CD4-positive, alpha-beta T cell treated with Interleukin-2 at 100 ng/mL for 4 hours (primary cell): ENCODE data around the gene PRTN3.

Source experiments
- DNase-seq: peaks from one replicate; pipeline ENCODE4 v3.0.0-alpha.2; 2020; ENCODE audit warnings: low spot score

PRTN3 gene

GRCh38 chr19:803686-804418 is 36.9 kb upstream of the PRTN3 start:
- no peak for DNase-seq

GRCh38 chr19:804419-805165 is 36.2 kb upstream of the PRTN3 start:
- DNase-seq, result no peak

- DNase-seq, result no peak
Observed at GRCh38 chr19:805166-805551, 35.6 kb upstream of the PRTN3 start.

- DNase-seq, result no peak
Observed at GRCh38 chr19:805600-806550, 34.9 kb upstream of the PRTN3 start.

GRCh38 chr19:806815-807421 is 33.9 kb upstream of the PRTN3 start:
- DNase-seq, result no peak

- DNase-seq, result no peak
Observed at GRCh38 chr19:807627-808422, 33.0 kb upstream of the PRTN3 start.

- no peak for DNase-seq
Observed at GRCh38 chr19:808423-808775, 32.4 kb upstream of the PRTN3 start.

- DNase-seq, result no peak
Observed at GRCh38 chr19:810077-810855, 30.5 kb upstream of the PRTN3 start.

GRCh38 chr19:810883-811489 is 29.8 kb upstream of the PRTN3 start:
- DNase-seq, result no peak

- no peak for DNase-seq
Observed at GRCh38 chr19:811506-812048, 29.2 kb upstream of the PRTN3 start.

- no peak for DNase-seq
Observed at GRCh38 chr19:812049-812746, 28.6 kb upstream of the PRTN3 start.

GRCh38 chr19:812747-813218 is 28.0 kb upstream of the PRTN3 start:
- DNase-seq, result no peak

GRCh38 chr19:813219-814151 is 27.3 kb upstream of the PRTN3 start:
- no peak for DNase-seq

- no peak for DNase-seq
Observed at GRCh38 chr19:814152-815078, 26.4 kb upstream of the PRTN3 start.

GRCh38 chr19:815079-815774 is 25.6 kb upstream of the PRTN3 start:
- DNase-seq, result no peak
